ENCODE measurements around the gene PDGFRB.

DNA sequence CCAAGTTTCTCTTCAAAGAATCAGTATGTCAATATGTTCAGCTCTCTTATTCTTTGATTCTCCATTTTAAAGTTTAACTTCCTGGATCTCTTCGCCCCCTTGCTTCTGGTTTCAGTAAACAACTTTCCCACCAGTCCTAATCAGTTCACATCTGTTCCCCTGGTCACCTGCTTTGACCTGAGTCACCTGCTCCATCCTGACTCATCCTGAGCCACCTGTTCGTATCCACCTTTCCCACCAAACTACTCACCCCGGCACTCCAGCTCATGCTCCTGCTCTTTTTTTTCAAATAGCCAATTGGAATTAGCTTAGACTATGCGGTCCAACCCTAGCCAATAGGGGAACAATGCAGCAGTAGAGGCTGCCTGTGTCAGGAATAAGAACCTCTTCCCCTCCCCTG, 45.7 kb downstream of the PDGFRB start:
- TF ChIP-seq, protein P1, sequence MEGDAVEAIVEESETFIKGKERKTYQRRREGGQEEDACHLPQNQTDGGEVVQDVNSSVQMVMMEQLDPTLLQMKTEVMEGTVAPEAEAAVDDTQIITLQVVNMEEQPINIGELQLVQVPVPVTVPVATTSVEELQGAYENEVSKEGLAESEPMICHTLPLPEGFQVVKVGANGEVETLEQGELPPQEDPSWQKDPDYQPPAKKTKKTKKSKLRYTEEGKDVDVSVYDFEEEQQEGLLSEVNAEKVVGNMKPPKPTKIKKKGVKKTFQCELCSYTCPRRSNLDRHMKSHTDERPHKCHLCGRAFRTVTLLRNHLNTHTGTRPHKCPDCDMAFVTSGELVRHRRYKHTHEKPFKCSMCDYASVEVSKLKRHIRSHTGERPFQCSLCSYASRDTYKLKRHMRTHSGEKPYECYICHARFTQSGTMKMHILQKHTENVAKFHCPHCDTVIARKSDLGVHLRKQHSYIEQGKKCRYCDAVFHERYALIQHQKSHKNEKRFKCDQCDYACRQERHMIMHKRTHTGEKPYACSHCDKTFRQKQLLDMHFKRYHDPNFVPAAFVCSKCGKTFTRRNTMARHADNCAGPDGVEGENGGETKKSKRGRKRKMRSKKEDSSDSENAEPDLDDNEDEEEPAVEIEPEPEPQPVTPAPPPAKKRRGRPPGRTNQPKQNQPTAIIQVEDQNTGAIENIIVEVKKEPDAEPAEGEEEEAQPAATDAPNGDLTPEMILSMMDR (conservative IDR thresholded peaks at IDR 0.05; ENCODE audit: low read length), result no peak
- no peak for TF ChIP-seq EZH2phosphoT487 (IDR thresholded peaks at IDR 0.05; ENCODE audit: borderline replicate concordance, low read depth, low read length)
